SU-DHL-6 (cell line): ENCODE data around the gene NRP1.

Experiments used
- EZH2phosphoT487 ChIP-seq: fragments of 200-600 bp; sonication (generic), shearing (Covaris generic); conservative IDR thresholded peaks from 2 replicates; pipeline ENCODE4 v1.6.1; 2018; ENCODE audit warnings: mild to moderate bottlenecking, antibody characterized with exemption, low read length, moderate library complexity, mixed read lengths
- TF ChIP-seq, protein P1 (sequence below): fragments of 200-600 bp; sonication (generic); IDR thresholded peaks from one replicate; pipeline ENCODE4 v1.5.1; 2017; ENCODE audit warnings: antibody characterized with exemption, mild to moderate bottlenecking, low read length, moderate library complexity; ENCODE audit not compliant: insufficient read depth, poor library complexity, severe bottlenecking

DNA sequence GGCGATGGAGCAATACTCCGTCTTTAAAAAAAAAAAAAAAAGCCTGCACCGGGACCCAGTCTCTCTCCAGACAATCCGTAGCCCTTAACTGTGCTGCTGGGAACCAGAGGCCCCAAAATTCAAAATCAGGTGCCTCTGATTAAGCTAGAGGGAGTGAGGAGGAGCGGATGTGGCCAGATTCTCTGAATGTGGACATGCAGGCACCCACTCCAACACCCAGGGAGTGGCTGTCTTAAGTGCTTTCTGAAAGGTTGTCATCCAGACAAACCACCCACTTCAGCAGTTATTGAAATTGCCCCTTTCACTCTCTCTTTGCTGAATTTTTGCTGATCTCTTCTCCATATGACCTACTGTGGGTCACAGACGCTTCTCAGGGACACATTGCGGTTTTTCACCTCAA, 14.2 kb downstream of the NRP1 start:
- TF ChIP-seq, protein P1, sequence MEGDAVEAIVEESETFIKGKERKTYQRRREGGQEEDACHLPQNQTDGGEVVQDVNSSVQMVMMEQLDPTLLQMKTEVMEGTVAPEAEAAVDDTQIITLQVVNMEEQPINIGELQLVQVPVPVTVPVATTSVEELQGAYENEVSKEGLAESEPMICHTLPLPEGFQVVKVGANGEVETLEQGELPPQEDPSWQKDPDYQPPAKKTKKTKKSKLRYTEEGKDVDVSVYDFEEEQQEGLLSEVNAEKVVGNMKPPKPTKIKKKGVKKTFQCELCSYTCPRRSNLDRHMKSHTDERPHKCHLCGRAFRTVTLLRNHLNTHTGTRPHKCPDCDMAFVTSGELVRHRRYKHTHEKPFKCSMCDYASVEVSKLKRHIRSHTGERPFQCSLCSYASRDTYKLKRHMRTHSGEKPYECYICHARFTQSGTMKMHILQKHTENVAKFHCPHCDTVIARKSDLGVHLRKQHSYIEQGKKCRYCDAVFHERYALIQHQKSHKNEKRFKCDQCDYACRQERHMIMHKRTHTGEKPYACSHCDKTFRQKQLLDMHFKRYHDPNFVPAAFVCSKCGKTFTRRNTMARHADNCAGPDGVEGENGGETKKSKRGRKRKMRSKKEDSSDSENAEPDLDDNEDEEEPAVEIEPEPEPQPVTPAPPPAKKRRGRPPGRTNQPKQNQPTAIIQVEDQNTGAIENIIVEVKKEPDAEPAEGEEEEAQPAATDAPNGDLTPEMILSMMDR = no peak
- no peak for TF ChIP-seq EZH2phosphoT487
